Ishikawa (cell line): ENCODE data around the gene ZNF93.

Source experiments
- CEBPB ChIP-seq: IDR thresholded peaks from 2 replicates; pipeline ENCODE4 v1.6.1; 2012
- CREB1 ChIP-seq: IDR thresholded peaks from 2 replicates; pipeline ENCODE4 v1.6.1; 2012; ENCODE audit warnings: low read depth
- EP300 ChIP-seq: IDR thresholded peaks from 2 replicates; pipeline ENCODE4 v1.6.1; 2012; ENCODE audit warnings: borderline replicate concordance
- FOXM1 ChIP-seq: IDR thresholded peaks from 2 replicates; pipeline ENCODE4 v1.6.1; 2012; ENCODE audit warnings: low read depth, borderline replicate concordance
- NFIC ChIP-seq: IDR thresholded peaks from 2 replicates; pipeline ENCODE4 v1.6.1; 2012
- RAD21 ChIP-seq: IDR thresholded peaks from 2 replicates; pipeline ENCODE4 v1.6.1; 2012; ENCODE audit warnings: low read depth
- TAF1 ChIP-seq: IDR thresholded peaks from 2 replicates; pipeline ENCODE4 v1.6.1; 2012; ENCODE audit warnings: low read depth, mild to moderate bottlenecking
- TEAD4 ChIP-seq: IDR thresholded peaks from 2 replicates; pipeline ENCODE4 v1.6.1; 2012
- USF1 ChIP-seq: IDR thresholded peaks from 2 replicates; pipeline ENCODE4 v1.6.1; 2012
- YY1 ChIP-seq: IDR thresholded peaks from 2 replicates; pipeline ENCODE4 v1.6.1; 2012; ENCODE audit warnings: low read depth
- ZBTB7A ChIP-seq: IDR thresholded peaks from 2 replicates; pipeline ENCODE4 v1.6.1; 2012; ENCODE audit warnings: low read depth
- TF ChIP-seq, protein P1 (sequence below): IDR thresholded peaks from 2 replicates; pipeline ENCODE4 v1.6.1; 2012
- TF ChIP-seq, protein P2 (sequence below): IDR thresholded peaks from 2 replicates; pipeline ENCODE4 v1.6.1; 2012; ENCODE audit warnings: low read depth, mild to moderate bottlenecking

- TF ChIP-seq CEBPB (no peak), RAD21 (no peak), USF1 (no peak), EP300 (no peak), FOXM1 (no peak), TAF1 (no peak), YY1 (no peak), TEAD4 (no peak), ZBTB7A (no peak), NFIC (no peak), CREB1 (no peak)
- TF ChIP-seq, protein P1, sequence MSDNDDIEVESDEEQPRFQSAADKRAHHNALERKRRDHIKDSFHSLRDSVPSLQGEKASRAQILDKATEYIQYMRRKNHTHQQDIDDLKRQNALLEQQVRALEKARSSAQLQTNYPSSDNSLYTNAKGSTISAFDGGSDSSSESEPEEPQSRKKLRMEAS: no peak
- TF ChIP-seq, protein P2, sequence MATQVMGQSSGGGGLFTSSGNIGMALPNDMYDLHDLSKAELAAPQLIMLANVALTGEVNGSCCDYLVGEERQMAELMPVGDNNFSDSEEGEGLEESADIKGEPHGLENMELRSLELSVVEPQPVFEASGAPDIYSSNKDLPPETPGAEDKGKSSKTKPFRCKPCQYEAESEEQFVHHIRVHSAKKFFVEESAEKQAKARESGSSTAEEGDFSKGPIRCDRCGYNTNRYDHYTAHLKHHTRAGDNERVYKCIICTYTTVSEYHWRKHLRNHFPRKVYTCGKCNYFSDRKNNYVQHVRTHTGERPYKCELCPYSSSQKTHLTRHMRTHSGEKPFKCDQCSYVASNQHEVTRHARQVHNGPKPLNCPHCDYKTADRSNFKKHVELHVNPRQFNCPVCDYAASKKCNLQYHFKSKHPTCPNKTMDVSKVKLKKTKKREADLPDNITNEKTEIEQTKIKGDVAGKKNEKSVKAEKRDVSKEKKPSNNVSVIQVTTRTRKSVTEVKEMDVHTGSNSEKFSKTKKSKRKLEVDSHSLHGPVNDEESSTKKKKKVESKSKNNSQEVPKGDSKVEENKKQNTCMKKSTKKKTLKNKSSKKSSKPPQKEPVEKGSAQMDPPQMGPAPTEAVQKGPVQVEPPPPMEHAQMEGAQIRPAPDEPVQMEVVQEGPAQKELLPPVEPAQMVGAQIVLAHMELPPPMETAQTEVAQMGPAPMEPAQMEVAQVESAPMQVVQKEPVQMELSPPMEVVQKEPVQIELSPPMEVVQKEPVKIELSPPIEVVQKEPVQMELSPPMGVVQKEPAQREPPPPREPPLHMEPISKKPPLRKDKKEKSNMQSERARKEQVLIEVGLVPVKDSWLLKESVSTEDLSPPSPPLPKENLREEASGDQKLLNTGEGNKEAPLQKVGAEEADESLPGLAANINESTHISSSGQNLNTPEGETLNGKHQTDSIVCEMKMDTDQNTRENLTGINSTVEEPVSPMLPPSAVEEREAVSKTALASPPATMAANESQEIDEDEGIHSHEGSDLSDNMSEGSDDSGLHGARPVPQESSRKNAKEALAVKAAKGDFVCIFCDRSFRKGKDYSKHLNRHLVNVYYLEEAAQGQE: no peak
These were observed 48.1 kb downstream of the ZNF93 start for GRCh38 chr19:19948800-19949199.
